Measurements from ENCODE around the gene MEIS2.
A peak's percentile ranks its signal among the peaks of the same experiment; 100 is the strongest.

The MEIS2 gene

DNA sequence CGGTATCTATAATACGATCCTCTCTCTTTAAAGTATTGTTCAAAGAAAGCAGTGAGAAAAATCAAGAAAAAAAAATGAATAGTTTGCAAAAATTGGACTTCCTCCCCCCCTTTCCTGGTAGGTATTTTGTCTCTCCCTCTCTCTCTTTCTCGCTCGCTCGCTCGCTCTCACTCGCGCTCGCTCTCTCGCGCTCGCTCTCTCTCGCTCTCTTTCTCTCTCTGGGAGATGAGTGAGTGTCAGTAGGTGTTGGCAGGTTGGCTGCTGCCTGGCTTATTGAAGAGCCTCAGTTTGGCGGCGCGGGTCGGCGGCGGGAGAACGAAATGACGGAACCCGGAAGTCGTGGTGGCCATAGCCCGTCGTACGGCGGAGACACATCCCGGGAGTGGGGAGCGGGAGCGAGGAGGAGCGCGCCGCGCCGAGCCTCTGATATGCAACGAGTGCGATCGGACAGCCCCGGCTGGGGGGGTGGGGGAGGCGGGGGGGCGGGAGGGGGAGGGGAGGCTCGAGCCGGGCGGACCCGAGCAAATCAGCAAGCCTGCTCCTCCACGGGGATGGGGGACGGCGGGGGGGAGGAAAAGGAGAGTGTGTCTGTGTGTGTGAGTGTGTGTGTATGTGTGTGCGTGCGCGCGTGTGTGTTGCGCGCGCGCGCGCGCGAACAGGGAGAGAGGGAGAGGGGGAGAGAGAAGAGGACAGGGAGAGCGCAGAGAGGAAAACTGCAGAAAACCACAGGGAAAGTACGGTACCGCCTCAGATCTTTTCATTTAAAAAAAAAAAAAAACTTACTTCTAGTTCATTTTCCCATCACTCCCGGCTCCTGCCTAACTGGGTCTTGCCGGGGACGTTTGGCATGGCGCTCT lies at the start of gene MEIS2:
Gene MEIS2, minus strand, starts transcription at position 441 of the 857 bp plus-strand sequence. CDS start 1,083 bp downstream, outside the sequence.
- peak; percentile 100 for DNase-seq

- DNase-seq = no peak
Measured at GRCh38 chr15:37149146-37149545, 48.8 kb upstream of the MEIS2 start.

DNA sequence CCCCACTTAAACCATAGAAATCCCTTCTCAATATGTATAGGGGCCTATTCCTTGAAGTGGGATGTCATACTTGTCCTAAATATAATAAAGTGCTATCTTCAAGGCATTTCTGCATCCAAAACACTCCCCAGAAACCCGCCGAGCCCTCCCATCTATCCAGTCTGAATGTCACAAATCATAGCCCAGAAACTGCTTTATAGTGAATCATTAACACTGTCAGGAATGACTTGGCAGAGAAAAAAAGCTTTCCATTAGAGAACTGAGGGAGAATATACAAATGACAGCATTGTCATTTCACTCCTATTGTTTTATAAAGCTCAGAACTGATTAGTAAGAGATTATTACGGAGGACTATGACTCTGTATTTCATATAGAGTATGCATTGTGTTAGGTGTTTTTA lies 48.4 kb upstream of the MEIS2 start:
- DNase-seq = no peak

GRCh38 chr15:37143351-37143750 lies 43.0 kb upstream of the MEIS2 start:
- DNase-seq = no peak

DNA sequence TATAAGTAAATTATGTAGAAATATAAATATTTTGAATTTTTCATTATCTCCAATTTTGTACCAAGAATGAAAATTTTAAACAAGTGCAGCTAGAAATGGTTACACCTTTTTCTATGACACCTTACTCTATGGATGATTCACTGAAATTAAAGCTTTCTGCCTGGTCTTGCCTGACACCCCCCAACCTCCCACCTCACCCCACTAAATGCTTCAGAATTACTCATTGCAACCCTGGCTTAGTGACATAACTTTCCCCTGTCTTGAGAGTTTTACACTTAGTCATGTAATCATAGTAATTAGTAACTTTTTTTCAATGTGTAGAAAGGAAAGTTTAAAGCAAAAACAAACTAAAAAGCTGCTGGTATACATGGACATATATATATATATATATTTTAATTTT lies 42.0 kb upstream of the MEIS2 start:
- DNase-seq = no peak

DNA sequence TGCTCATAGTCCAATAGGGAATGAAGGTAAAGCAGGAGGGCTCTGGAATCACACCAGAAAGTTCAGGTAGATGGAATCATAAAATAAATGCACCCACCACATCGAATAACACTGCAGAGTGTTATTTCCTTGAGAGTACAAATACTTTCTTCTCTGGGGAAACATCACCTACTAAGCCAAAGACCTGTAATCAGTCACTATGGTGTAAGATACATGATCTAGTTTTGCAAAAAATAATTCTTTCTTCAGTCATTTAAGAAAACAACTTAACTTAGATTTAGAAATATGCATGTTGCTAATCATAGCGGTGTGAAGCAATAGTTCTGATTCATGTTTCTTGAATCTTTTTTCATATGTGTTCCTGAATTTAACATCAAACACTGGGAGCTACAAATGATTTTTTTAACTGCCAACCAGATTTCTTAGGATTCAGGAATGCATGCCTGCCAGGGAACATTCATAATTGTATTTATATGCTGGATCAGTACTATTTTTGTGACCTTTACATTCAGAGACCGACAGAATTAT lies 40.2 kb upstream of the MEIS2 start:
- no peak for DNase-seq

GRCh38 chr15:37138591-37139215 lies 38.4 kb upstream of the MEIS2 start:
- DNase-seq = no peak

GRCh38 chr15:37137221-37137620 lies 36.9 kb upstream of the MEIS2 start:
- no peak for DNase-seq

DNA sequence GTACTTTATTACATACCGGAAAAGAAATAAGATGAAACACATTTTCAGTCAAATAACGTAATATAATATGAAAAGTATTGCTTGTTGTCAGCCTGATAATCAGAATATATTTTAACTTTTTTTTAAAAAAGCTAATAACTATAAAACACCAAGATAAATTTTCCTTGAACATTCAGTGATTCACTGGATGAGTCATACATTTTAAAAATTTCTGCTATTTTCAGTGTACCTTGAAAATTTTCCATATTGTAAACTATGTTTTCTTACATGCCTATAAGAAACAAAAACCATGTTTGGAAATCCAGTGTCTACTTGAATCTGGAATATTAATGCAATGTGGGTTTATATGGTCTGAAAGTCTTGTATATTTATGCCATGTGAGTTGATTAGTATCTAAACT lies 36.3 kb upstream of the MEIS2 start:
- DNase-seq = no peak

DNA sequence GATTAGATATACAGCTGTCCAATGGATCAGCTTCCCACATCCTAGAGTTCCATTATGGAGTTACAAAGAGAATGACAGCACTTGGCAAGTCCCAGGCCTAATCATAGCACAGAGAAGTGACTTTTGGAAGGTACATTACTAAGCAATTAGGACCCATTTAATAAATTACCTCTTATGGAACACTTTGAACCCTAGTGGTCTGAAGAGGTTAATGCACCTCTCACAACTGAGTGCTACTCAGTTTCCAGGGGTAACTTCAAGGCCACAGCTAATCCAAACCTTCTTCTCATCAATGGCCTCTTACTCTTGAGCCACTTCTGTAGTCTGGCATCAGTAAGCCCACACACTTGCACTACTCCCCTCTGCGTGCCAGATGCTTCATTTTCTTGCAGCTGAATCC lies 34.9 kb upstream of the MEIS2 start:
- DNase-seq = peak; percentile 78

DNA sequence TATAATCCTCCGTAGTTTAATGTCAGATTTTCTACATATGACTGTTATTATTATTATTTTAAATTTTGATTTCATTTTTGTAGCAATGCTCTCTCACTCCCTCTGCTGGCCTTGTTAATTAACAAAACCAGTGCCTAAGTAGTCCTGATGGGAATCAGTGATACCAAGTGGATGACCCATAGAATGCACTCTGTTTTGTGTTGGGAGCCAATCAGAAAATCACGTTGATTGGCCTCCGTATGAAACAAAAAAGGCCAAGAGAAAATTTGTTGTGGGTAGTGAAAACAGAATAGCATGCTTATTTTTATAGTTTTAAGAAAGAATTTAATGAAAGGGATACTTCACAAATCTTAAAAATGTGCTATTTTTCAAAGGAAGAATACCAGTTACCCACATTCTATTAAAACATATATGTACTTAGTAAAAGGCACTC lies 34.4 kb upstream of the MEIS2 start:
- peak; percentile 78 for DNase-seq

- DNase-seq = no peak
Measured at GRCh38 chr15:37134244-37134643, 33.9 kb upstream of the MEIS2 start.

DNA sequence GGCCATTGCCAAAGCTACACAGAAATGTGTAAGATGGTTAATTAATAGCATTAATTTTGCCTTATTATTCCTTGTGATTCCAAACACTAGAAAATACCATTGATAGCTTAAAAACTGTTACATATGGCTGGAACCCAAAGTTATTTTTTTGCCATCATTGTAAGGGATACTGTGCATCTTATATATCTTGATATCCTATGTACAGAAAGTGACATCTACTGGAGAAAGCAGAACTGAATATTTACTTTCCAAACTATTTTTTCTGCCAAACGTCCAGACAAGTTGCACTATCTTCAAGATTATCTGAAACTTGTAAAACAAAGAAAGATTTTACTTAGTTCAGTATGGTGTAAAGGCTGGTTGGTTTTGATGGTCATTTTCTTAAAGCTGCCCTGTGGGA lies 33.3 kb upstream of the MEIS2 start:
- peak; percentile 73 for DNase-seq

- DNase-seq = no peak
Measured at GRCh38 chr15:37132826-37133417, 32.6 kb upstream of the MEIS2 start.

DNA sequence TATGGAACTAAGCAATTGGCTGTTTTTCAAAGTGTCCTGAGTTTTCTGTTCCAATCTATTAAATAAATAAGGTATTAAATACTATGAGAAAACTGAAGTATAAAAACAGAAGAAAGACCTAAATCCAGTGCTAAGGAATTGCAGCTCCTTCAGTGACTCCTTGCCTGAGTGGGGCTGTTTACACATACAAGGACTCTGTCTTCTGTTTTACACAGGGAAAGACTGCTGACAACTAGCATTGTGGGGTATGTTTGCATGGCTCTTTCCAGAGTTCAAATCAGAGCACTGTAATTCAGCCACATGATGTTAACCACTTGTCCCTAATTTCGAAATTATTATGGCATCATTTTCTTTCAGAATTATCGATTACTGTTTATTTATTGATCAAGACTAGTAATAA lies 31.3 kb upstream of the MEIS2 start:
- DNase-seq = peak; percentile 68

DNA sequence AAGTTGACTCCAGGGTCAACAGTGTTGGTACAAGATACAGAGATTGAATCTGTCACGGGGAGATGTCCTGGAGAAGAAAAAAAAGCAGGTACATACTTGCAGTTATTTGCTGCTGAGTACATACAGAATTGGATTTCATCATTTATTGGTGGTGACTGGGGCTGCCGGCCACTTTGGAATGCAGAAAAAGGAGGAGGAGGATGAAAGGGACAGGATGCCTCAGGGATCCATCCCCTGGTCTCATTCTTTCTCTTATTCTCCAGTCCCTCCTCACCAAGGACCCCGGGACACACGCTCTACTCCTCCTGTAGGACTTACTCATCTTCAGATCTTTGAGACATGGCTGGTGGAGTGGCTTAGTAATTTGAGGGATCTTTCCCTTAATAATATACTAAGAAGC lies 30.0 kb upstream of the MEIS2 start:
- DNase-seq = peak; percentile 33

GRCh38 chr15:37125143-37125542 lies 24.8 kb upstream of the MEIS2 start:
- DNase-seq = peak; percentile 61

DNA sequence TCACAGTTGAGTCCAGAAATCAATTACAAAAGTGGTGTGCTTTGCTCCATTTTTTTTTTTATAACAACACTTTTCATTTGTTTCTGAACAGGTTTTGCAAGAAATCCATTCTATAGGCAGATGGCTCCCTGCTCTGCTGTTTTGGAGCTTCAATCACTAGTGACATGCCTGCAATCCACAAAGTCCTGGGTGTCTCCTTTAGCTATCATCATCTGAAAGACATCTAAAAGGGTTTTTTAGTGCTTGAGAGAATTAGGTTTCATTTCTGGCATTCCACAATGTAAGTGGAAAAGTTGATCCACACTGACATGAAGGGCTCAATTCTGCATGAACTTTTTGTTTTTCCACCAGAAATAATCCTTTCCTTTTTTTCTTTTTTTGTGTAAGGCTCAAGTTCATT lies 24.0 kb upstream of the MEIS2 start:
- DNase-seq = no peak

DNA sequence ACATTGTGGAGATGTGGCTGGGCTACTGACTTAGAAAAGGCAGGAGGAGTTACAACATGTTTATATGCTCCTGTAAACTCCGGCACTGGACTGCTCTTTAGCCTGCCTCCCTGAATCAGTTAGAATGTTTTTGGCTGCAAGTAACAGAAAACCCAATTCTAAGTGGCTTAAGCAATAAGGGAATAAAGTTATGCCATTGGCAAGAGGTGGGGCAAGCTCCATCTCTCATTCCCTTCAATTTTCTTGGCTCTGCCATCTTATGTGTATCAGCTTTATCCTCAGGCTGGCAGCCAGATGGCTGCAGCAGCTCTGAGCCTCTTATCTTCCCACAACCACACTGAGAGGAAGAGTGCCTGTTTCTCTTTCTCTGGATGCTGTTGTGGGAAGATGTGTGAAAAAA lies 22.4 kb upstream of the MEIS2 start:
- DNase-seq = peak; percentile 59

DNA sequence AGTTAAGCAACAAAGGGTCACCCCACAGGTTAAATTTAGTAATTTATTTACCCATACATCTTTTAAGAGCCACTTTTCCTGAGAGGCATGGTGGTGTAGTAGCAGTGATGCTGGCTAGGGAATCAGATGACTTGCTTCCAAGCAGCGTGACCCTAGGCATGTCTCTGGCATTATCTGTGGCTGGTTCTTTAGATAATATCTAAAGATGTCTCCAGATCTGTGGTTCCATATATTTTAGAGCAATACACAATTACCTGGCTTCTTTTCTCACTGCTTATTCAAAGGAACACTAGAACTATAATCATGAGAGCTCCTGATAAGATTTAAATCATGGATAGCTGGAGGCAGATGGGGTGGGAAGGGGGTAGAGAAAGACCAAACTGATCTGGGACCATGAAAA lies 21.1 kb upstream of the MEIS2 start:
- DNase-seq = no peak

DNA sequence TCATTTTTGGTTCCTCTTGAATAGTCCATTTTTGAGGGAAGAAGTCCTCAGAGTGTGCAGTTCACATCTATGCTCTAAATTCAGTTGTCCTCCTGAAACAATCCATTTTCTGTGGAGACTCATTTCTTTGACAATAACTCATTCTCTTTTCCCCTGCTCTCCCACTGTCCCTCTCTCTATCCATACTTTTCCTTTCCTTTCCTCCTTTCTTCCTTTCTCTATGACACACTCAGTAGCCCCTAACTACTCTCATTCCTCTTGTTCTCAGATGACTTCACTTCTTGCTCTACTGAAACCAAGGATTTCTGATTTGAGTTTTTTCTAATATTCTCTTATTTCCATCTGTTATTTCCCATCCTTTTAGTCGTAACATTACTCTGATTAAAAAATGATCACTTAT lies 16.7 kb upstream of the MEIS2 start:
- no peak for DNase-seq

- DNase-seq = no peak
Measured at GRCh38 chr15:37115538-37115937, 15.2 kb upstream of the MEIS2 start.

- peak; percentile 71 for DNase-seq
Measured at GRCh38 chr15:37112971-37113670, 12.8 kb upstream of the MEIS2 start.
